B cell (primary cell): ENCODE data around the gene POLN.

Experiments
- EZH2 ChIP-seq: IDR thresholded peaks from 2 replicates; pipeline ENCODE4 v1.6.1; 2012; ENCODE audit warnings: borderline replicate concordance, low read depth, mild to moderate bottlenecking, moderate library complexity, low read length; ENCODE audit not compliant: insufficient read depth, poor library complexity, severe bottlenecking
- TF ChIP-seq, protein P1 (sequence below): fragments of 200-600 bp; IDR thresholded peaks from one replicate; pipeline ENCODE4 v1.8.0; 2022; ENCODE audit warnings: antibody characterized with exemption, mild to moderate bottlenecking

DNA sequence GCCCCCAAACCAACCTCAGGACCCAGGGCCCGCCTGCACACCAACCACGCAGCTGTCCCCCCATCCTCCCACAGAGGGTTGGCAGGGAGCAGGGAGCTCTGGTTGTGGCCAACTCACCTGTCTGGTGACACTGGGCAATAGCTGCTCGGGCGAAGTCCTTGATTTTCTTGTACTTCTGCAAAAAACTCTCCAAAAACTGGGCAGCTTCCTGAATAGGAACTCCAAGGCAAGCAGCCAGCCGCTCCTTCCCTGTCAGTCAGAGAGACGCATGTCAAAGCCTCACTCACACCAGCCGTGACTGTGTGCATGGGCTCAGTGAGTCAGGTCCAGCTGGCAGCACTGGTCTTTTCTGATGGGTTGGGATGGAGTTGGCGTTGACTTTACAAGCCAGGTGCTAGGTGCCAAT, 156.4 kb downstream of the POLN start:
- TF ChIP-seq, protein P1, sequence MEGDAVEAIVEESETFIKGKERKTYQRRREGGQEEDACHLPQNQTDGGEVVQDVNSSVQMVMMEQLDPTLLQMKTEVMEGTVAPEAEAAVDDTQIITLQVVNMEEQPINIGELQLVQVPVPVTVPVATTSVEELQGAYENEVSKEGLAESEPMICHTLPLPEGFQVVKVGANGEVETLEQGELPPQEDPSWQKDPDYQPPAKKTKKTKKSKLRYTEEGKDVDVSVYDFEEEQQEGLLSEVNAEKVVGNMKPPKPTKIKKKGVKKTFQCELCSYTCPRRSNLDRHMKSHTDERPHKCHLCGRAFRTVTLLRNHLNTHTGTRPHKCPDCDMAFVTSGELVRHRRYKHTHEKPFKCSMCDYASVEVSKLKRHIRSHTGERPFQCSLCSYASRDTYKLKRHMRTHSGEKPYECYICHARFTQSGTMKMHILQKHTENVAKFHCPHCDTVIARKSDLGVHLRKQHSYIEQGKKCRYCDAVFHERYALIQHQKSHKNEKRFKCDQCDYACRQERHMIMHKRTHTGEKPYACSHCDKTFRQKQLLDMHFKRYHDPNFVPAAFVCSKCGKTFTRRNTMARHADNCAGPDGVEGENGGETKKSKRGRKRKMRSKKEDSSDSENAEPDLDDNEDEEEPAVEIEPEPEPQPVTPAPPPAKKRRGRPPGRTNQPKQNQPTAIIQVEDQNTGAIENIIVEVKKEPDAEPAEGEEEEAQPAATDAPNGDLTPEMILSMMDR, result no peak
- no peak for TF ChIP-seq EZH2
